HG03432 (cell line): ENCODE results near the gene ZNF213.

Experiments
- ATAC-seq: cut with Tn5 transposase; IDR thresholded peaks from one replicate; pipeline ENCODE4 v1.9.1; 2021; ENCODE audit warnings: mild to moderate bottlenecking, moderate library complexity; ENCODE audit not compliant: unreplicated experiment

The ZNF213 gene

GRCh38 chr16:3145660-3146059, 10.8 kb downstream of the ZNF213 start:
- no peak for ATAC-seq

GRCh38 chr16:3147046-3147756, 12.4 kb downstream of the ZNF213 start:
- ATAC-seq, result no peak

DNA sequence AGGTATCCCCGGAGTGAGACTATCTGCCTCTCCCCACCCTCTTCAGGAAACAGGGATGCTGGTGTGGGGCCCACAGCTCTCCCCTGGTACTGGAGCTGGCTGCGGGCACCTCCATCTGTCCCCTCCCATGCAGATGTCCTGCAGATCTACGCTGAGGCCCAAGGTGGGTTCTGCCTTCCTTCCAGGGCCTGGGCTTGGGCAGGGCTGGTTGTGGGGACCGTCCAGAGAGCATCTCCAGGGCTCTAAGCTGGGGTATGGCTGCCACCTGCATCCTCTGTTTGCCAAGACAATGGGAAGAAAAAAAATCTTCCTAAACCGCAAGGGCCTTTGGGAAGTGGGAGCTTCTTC, 12.9 kb downstream of the ZNF213 start:
- ATAC-seq, result no peak

DNA sequence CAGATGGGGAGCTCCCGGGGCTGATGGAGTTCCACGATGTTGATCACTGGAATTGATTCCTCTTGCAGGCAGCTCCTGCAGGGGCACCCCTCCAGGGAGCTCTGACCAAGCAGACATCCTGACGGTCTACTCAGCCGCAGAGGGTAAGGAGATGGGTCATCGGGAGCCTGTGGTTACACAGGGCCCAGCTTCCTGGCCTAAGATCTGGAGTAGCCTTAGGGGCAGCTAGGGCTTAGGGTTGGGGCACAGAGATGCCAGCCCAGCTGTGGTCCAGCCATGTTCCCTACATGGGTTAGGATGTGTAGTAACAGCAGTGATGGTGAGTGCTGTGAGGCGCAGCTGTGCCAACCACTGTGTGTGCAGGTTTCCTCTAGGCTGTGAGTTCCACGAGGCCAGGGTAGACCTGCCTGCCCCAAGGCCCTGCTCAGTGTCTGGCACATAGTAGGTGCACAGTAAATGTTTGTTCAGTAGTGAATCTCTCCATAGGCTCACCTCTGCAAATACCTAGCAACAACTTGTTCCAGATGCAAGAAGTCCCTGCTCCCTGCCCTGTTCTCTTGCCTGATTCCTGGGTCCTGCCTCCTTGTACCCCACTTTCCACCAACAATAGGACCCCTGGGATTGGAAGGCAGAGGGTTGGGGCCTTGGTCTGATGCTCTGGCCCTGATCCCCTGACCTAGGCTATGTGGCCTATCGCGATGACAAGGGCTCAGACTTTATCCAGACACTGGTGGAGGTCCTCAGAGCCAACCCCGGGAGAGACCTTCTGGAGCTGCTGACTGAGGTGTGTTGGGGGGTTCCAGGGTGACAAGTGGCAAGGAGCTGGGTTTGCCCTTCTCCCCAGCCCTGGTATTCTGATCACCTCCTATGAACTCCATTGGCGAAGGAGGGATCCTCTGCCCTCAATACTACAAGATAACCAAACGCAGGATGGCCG, 13.7 kb downstream of the ZNF213 start:
- no peak for ATAC-seq

DNA sequence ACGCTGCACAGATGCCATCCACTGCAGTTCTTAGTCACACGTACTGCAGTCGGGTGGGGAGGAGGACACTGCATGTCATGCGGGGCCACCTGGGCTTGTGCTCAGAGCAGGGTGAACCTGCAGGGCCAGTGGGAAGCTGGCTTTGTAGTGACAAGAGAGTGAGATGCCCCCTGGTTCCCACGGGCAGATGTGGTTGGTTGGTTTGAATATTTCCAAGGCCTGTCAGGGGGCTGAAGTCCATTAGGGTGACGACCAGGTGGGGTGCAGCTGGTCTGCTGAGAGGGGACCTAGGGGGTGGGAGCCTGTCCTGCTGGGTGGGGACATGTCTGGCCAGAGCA, 14.3 kb downstream of the ZNF213 start:
- no peak for ATAC-seq

DNA sequence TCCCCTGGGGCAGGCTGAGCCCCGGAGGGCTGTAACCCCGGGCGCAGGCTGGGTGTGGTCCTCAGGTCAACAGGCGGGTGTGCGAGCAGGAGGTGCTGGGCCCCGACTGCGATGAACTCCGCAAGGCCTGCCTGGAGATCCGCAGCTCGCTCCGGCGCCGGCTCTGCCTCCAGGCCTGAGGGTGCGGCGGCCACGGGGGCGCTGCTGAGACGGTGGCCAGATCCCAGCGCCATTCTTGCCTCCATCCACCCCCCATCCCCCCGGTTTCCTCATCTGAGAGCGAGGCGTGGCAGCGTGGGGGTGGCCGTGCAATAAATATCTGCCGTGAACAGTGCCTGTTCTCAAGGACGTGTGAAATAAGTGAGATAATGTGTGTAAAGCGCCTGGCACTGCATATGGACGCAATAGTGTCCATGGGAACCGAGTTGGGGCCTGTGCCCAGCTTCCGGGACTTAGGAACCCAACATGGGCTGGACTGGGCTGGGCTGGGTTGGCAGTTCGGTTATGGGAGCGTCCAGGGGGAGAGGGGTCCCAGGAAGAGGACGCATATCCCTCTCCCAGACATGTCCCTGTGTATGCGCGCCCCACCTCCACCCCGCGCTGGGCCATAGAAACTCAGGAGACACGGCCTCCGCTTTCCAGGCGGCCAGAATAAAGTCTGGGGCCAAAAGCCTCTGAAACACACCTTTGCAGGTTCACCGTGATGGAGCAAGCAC, 15.0 kb downstream of the ZNF213 start:
- peak; percentile 26 for ATAC-seq

DNA sequence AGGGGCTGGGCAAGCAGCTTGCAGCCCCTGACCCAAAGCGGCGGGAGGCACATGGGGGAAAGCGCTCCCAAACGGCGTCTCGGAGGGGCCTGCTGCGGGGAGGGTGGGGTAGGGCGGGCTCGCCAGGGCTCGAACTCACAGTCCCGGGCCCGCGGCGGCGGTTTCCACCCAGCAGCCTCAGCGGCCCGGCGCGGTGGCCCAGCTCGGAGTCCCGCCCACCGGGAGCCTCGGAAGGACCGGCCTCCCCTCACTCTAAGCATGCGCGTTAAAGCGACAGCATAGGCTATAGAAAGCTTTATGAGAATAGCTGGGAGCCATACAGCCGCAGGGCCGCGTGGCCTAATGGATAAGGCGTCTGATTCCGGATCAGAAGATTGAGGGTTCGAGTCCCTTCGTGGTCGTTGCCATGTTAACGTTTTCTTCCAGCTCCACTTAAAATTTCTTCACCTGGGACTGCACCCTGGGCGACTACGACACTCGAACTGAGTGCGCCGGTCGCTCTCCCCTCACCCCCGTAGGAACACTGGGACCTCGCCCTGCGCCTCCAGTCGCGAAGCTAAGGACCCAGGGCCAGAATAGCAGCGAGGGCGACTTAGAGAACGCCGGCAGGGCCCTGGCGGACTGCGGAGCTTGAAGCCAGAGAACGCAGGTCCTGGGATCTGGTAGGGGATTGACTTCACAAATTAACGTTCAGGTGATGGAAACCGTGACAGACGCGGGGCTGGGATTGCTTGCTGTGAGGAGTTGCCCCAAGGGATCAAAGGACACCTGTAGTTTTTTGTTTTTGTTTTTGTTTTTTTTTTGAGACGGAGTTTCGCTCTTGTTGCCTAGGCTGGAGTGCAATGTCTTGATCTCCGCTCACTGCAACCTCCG, 15.8 kb downstream of the ZNF213 start:
- peak; percentile 73 for ATAC-seq

GRCh38 chr16:3152027-3152276, 17.1 kb downstream of the ZNF213 start:
- ATAC-seq, result no peak

GRCh38 chr16:3152277-3152990, 17.6 kb downstream of the ZNF213 start:
- no peak for ATAC-seq

DNA sequence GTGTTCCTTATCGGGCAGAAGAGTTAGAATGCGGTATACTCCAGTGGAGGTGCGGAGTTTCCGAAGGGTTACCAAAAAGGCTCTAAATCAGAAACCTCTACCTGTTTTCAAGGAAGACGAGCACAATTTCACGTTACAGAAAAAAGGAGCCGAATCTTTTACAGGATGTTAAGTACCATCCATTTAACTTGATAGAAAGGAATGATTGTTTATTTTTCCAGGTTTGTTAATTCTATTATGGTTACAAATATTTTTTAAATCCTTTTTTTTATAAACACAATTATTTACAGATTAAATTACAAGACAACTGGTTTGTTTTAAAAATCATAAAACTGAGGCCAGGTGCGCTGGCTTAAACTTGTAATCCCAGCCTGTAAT, 18.2 kb downstream of the ZNF213 start:
- ATAC-seq, result no peak

DNA sequence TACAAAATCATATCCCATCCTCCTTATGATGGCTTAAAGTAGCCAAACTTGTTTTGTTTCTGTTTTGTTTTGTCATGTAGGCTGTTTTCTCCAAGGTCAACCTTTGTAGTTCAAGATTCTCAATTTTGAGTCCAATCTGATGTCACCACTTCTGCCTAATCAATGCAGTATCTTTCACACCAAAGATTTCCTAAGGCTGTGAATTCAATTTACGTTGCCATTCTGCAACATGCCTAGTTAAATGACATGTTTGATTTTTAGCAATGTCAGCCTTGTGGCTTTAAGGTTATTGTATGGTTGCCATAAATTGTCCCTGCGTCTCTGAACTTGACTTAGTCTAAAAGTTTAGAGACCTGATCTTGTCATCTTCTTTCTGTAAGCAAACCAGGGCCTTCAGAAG, 20.4 kb downstream of the ZNF213 start:
- no peak for ATAC-seq

GRCh38 chr16:3155972-3156371, 21.1 kb downstream of the ZNF213 start:
- no peak for ATAC-seq

DNA sequence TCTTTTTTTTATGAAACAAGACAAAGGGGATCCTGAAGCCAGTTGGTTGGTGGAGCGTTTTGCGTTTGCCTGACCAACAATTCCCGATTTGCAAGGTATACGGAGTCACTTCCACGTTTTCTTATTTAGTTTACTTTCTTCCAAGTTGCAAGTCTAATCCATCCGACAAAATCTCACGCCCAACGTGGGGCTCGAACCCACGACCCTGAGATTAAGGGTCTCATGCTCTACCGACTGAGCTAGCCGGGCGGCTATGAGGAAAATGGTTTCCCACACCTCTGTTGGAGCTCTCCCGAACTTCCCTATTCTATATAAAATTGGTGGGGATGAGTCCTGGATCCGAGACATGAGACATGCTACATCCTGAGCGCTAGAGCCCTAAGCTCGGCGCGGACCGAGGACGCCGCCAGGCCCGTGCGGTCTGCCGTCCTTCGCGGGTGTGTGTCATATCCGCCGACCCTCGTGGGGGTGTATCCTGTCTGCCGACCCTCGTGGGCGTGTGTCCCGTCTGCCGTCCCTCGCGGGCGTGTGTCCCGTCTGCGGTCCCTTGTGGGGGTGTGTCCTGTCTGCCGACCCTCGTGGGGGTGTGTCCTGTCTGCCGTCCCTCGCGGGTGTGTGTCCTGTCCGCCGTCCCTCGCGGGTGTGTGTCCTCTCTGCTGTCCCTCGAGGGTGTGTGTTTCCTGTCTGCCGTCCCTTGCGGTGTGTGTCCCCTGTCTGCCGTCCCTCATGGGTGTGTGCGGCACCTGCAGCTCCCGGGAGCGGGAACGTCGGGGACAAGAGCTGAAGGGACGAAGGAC, 22.6 kb downstream of the ZNF213 start:
- no peak for ATAC-seq

GRCh38 chr16:3158026-3158509, 23.2 kb downstream of the ZNF213 start:
- peak; percentile 10 for ATAC-seq

- peak; percentile 48 for ATAC-seq
Measured at GRCh38 chr16:3158510-3159314, 23.9 kb downstream of the ZNF213 start.

- ATAC-seq, result no peak
Measured at GRCh38 chr16:3161235-3162018, 26.6 kb downstream of the ZNF213 start.

DNA sequence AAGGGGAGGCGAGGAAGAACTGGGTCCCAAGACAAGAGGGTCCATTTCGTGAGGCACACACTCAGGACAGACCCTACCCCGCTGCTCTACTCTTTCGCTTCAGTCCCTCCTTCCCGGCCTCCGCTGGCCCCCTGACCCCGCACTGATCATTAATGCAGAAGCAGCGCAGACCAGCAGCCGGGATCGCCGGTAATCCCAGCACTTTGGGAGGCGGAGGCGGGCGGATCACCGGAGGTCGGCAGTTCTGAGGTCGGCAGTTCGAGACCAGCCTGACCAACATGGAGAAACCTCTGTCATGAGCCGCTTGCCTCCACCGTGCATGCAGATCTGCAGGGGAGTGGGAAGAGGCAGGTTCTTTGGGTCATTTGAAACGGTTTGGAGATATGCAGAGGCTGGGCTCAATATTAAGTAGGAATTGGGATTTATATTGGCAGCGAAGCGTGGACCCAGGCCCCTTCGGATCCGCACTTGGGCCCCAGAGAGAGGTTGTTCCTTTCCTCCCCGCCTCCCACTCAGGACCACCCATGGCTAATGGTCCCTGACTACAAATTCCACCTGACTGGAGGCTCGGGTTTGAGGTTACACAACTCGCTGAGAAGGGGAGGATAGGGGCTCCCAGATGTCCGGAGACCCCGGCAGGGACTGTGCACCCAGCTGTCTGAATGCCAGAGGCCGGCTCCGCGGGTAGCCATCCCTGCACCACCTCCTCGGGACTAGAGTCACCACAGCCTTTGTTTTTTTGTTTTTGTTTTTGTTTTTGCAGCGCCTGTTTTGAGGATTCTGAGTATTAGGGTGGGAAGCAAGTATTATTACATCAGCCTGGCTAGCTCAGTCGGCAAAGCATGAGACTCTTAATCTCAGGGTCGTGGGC, 29.5 kb downstream of the ZNF213 start:
- no peak for ATAC-seq
